H1 (cell line): Measurements from ENCODE around the gene LTN1. TPM values are rescaled to one million over a fixed set of nuclear protein-coding genes. Genes with fewer than 3 reads are reported as not detected.

ENCODE experiments used
- CTCF ChIA-PET: fragments of 300-600 bp; sonication (Branson Sonifier 250); formaldehyde crosslinking; loops from one replicate; lab custom pipeline; 2021; ENCODE audit not compliant: partially characterized antibody; lab: Charles Lee
- POLR2A ChIA-PET: fragments of 300-600 bp; sonication (Branson Sonifier 250); formaldehyde crosslinking; loops from one replicate; lab custom pipeline; 2021; ENCODE audit warnings: inconsistent platforms; ENCODE audit not compliant: partially characterized antibody; lab: Charles Lee
- DNase-seq, 2 experiments: peaks; one replicate each; pipeline versions ENCODE4 v3.0.0 to v3.0.0-alpha.2; 2010 to 2022; ENCODE audit warnings: low spot score in 2 of 2, low read depth in 1 of 2, mixed read lengths in 1 of 2
- FAIRE-seq: peaks from 2 replicates; lab custom pipeline; 2011; peaks lifted over from hg19 to GRCh38; lab: Jason Lieb, UNC
- H2AFZ ChIP-seq: 2 replicates; pipeline ENCODE4 v1.8.1; 2012; ENCODE audit warnings: low read length, inconsistent platforms
- H2AK5ac ChIP-seq: 2 replicates; pipeline ENCODE4 v1.6.1; 2013; ENCODE audit warnings: low read depth, low read length
- H2BK120ac ChIP-seq: replicated peaks from 2 replicates; pipeline ENCODE3; 2013; ENCODE audit warnings: low read depth, low read length, inconsistent platforms
- H2BK12ac ChIP-seq: 2 replicates; pipeline ENCODE4 v1.6.1; 2013; ENCODE audit warnings: low read depth, low read length
- H2BK15ac ChIP-seq: 2 replicates; pipeline ENCODE4 v1.6.1; 2013; ENCODE audit warnings: low read length
- H2BK20ac ChIP-seq: 2 replicates; pipeline ENCODE4 v1.6.1; 2013; ENCODE audit warnings: low read length
- H2BK5ac ChIP-seq: 2 replicates; pipeline ENCODE4 v1.6.1; 2013; ENCODE audit warnings: low read depth, low read length
- H3K14ac ChIP-seq: 2 replicates; pipeline ENCODE4 v1.6.1; 2013; ENCODE audit warnings: inconsistent platforms; ENCODE audit not compliant: insufficient read length
- H3K18ac ChIP-seq: 2 replicates; pipeline ENCODE4 v1.6.1; 2013; ENCODE audit warnings: low read length; ENCODE audit errors: extremely low read depth
- H3K23ac ChIP-seq: 2 replicates; pipeline ENCODE4 v1.6.1; 2013; ENCODE audit warnings: inconsistent platforms; ENCODE audit not compliant: insufficient read length
- H3K23me2 ChIP-seq: 2 replicates; pipeline ENCODE4 v1.6.1; 2013; ENCODE audit warnings: low read depth, low read length
- H3K27ac ChIP-seq: 2 replicates; pipeline ENCODE4 v1.6.1; 2011; ENCODE audit warnings: low read depth, low read length, inconsistent platforms
- H3K27me3 ChIP-seq, 4 experiments: replicated peaks in 1 of 4; 1 replicate in 1 of 4; 2 replicates in 3 of 4; pipeline versions ENCODE4 v1.6.1 to v1.8.1; 2011 to 2013; ENCODE audit warnings: low read length in 3 of 4, mild to moderate bottlenecking in 3 of 4, inconsistent platforms in 2 of 4, mixed read lengths in 2 of 4, moderate library complexity in 1 of 4; ENCODE audit not compliant: control insufficient read depth in 3 of 4, insufficient read depth in 3 of 4; ENCODE audit errors: extremely low read depth in 1 of 4
- H3K36me3 ChIP-seq, 4 experiments: 2 replicates each; pipeline versions ENCODE4 v1.6.1 to v1.8.1; 2011 to 2013; ENCODE audit warnings: mild to moderate bottlenecking in 4 of 4, low read length in 3 of 4, moderate library complexity in 2 of 4, control low read depth in 1 of 4, inconsistent platforms in 1 of 4; ENCODE audit not compliant: insufficient read depth in 4 of 4, control insufficient read depth in 2 of 4
- H3K4ac ChIP-seq: replicated peaks from 2 replicates; pipeline ENCODE3; 2013; ENCODE audit warnings: low read length, low read depth, mixed read lengths, inconsistent platforms; ENCODE audit not compliant: insufficient read length
- H3K4me1 ChIP-seq, 4 experiments: replicated peaks in 1 of 4; 1 replicate in 1 of 4; 2 replicates in 3 of 4; pipeline versions ENCODE4 v1.6.1 to v1.8.1; 2011 to 2013; ENCODE audit warnings: low read length in 3 of 4, inconsistent platforms in 2 of 4, mixed read lengths in 1 of 4; ENCODE audit not compliant: insufficient read depth in 4 of 4, control insufficient read depth in 3 of 4
- H3K4me2 ChIP-seq, 2 experiments: 2 replicates each; pipeline versions ENCODE4 v1.6.1 to v1.8.1; 2011 to 2013; ENCODE audit warnings: low read depth in 2 of 2, low read length in 2 of 2, control low read depth in 1 of 2, inconsistent platforms in 1 of 2, mild to moderate bottlenecking in 1 of 2; ENCODE audit not compliant: insufficient read depth in 1 of 2
- H3K4me3 ChIP-seq, 4 experiments: fragments of 200-600, 300-600 bp in 1 of 4; sonication (generic), shearing (Covaris generic), sonication (Bioruptor Twin) in 1 of 4; 2 replicates each; pipeline versions ENCODE4 v1.5.1 to v1.8.1; 2011 to 2016; ENCODE audit warnings: low read length in 4 of 4, low read depth in 3 of 4, control low read depth in 2 of 4, inconsistent platforms in 2 of 4, mild to moderate bottlenecking in 2 of 4, mixed read lengths in 1 of 4, moderate library complexity in 1 of 4; ENCODE audit not compliant: insufficient read depth in 2 of 4; ENCODE audit errors: extremely low read depth in 1 of 4
- H3K56ac ChIP-seq: replicated peaks from 2 replicates; pipeline ENCODE3; 2013; ENCODE audit warnings: low read depth, mild to moderate bottlenecking, mixed read lengths, low read length, inconsistent platforms; ENCODE audit not compliant: insufficient read length
- H3K79me1 ChIP-seq: 2 replicates; pipeline ENCODE4 v1.6.1; 2013; ENCODE audit warnings: low read depth, low read length, control low read depth
- H3K79me2 ChIP-seq, 2 experiments: 2 replicates each; pipeline versions ENCODE4 v1.6.1 to v1.8.1; 2012 to 2013; ENCODE audit warnings: low read length in 2 of 2, mild to moderate bottlenecking in 2 of 2, inconsistent platforms in 1 of 2; ENCODE audit not compliant: insufficient read depth in 2 of 2, control insufficient read depth in 1 of 2
- H3K9ac ChIP-seq, 4 experiments: replicated peaks in 1 of 4; 1 replicate in 1 of 4; 2 replicates in 3 of 4; pipeline versions ENCODE4 v1.6.1 to v1.8.1; 2011 to 2013; ENCODE audit warnings: low read depth in 3 of 4, low read length in 3 of 4, control low read depth in 2 of 4, mild to moderate bottlenecking in 2 of 4, moderate library complexity in 2 of 4, inconsistent platforms in 1 of 4; ENCODE audit errors: extremely low read depth in 1 of 4
- H3K9me3 ChIP-seq, 2 experiments: 2 replicates each; pipeline versions ENCODE4 v1.6.1 to v1.8.1; 2012 to 2013; ENCODE audit warnings: mild to moderate bottlenecking in 2 of 2, moderate library complexity in 2 of 2, control low read depth in 1 of 2, inconsistent platforms in 1 of 2, low read depth in 1 of 2, low read length in 1 of 2, mixed read lengths in 1 of 2; ENCODE audit not compliant: insufficient read depth in 2 of 2
- H4K20me1 ChIP-seq, 2 experiments: replicated peaks in 1 of 2; 2 replicates each; pipeline versions ENCODE3 to v1.8.1; 2011 to 2013; ENCODE audit warnings: inconsistent platforms in 2 of 2, low read length in 2 of 2, mild to moderate bottlenecking in 1 of 2; ENCODE audit not compliant: insufficient read depth in 2 of 2, control insufficient read depth in 1 of 2
- H4K5ac ChIP-seq: 2 replicates; pipeline ENCODE4 v1.6.1; 2013; ENCODE audit warnings: low read length, low read depth, mixed read lengths, inconsistent platforms; ENCODE audit not compliant: insufficient read length
- H4K8ac ChIP-seq: 2 replicates; pipeline ENCODE4 v1.8.0; 2013; ENCODE audit warnings: mild to moderate bottlenecking, moderate library complexity, low read length, inconsistent platforms; ENCODE audit not compliant: insufficient read depth; ENCODE audit errors: extremely low read depth
- H4K91ac ChIP-seq: replicated peaks from 2 replicates; pipeline ENCODE3; 2013; ENCODE audit warnings: low read length, mixed read lengths, inconsistent platforms; ENCODE audit not compliant: insufficient read length
- BCL11A ChIP-seq, 2 experiments: IDR thresholded peaks; one replicate each; pipeline ENCODE4 v1.6.1; 2011; ENCODE audit warnings: low read depth in 2 of 2, low read length in 2 of 2, mild to moderate bottlenecking in 2 of 2
- CBX8 ChIP-seq: fragments of 300-800, 300-1000 bp; sonication (generic); IDR thresholded peaks from 2 replicates; pipeline ENCODE4 v1.7.1; 2016; ENCODE audit warnings: low read depth, low read length, borderline replicate concordance
- CTBP2 ChIP-seq: IDR thresholded peaks from 2 replicates; pipeline ENCODE4 v1.7.0; 2011; ENCODE audit warnings: borderline replicate concordance, mild to moderate bottlenecking, moderate library complexity, mixed read lengths, low read length; ENCODE audit not compliant: insufficient read depth, insufficient read length
- GABPA ChIP-seq: IDR thresholded peaks from 2 replicates; pipeline ENCODE4 v1.6.1; 2011; ENCODE audit warnings: mild to moderate bottlenecking, low read length, moderate library complexity, borderline replicate concordance; ENCODE audit not compliant: insufficient read depth
- HDAC6 ChIP-seq: IDR thresholded peaks from one replicate; pipeline ENCODE4 v1.7.1; 2012; ENCODE audit warnings: low read depth, mild to moderate bottlenecking, inconsistent platforms, low read length, moderate library complexity
- RAD21 ChIP-seq, 2 experiments: IDR thresholded peaks in 1 of 2; conservative IDR thresholded peaks in 1 of 2; 2 replicates each; pipeline ENCODE4 v1.6.1; 2011; ENCODE audit warnings: low read depth in 2 of 2, low read length in 2 of 2, improper control_type of control experiment in 1 of 2, inconsistent platforms in 1 of 2, mild to moderate bottlenecking in 1 of 2, moderate library complexity in 1 of 2
- WGBS, 2 experiments: shearing (Covaris generic) in 1 of 2; methylation state at CpG; one replicate each; pipeline versions ENCODE4 v1.1.6 to v1.1.7; 2013 to 2015; ENCODE audit warnings: low lambda C conversion rate in 2 of 2, mixed read lengths in 2 of 2, inconsistent platforms in 1 of 2, low coverage in 1 of 2, missing lambda C conversion rate in 1 of 2; ENCODE audit not compliant: insufficient replicate concordance in 2 of 2, insufficient coverage in 1 of 2, insufficient read length in 1 of 2; ENCODE audit errors: extremely low coverage in 1 of 2, missing lambda C conversion rate in 1 of 2; 5-methylcytosine and 5-hydroxymethylcytosine counted together
- polyA plus RNA-seq, 7 experiments: library from polyadenylated mRNA; depleted of rRNA in 3 of 7; stranded (reverse) in 5 of 7; unstranded in 2 of 7; fragments of >200 nt in 5 of 7; fragments of 200-250 nt in 2 of 7; gene quantifications; 1 replicate in 5 of 7; 2 replicates in 1 of 7; 4 replicates in 1 of 7; pipeline versions ENCODE4 v1.2.1 to v1.2.3, GENCODE V29; 2011 to 2013; ENCODE audit warnings: missing spikeins in 2 of 7, mixed read lengths in 2 of 7
- total RNA-seq: library from RNA; stranded (reverse); fragmentation: NEBNext Ultra II Directional; extraction: Animal tissue kit (Norgen Biotek cat#: 25700); gene quantifications from 2 replicates; pipeline ENCODE4 v1.2.1, GENCODE V29; 2021
- TF ChIP-seq, protein P1 (sequence below): IDR thresholded peaks from 2 replicates; pipeline ENCODE4 v1.6.1; 2011; ENCODE audit warnings: low read length, improper control_type of control experiment

LTN1 gene
- total and polyA plus RNA-seq, 2 of the 8 experiments (the other 6 are each of a cell fraction or from before 2014, with no cell fraction given), result 3.2 to 23.5 TPM

DNA sequence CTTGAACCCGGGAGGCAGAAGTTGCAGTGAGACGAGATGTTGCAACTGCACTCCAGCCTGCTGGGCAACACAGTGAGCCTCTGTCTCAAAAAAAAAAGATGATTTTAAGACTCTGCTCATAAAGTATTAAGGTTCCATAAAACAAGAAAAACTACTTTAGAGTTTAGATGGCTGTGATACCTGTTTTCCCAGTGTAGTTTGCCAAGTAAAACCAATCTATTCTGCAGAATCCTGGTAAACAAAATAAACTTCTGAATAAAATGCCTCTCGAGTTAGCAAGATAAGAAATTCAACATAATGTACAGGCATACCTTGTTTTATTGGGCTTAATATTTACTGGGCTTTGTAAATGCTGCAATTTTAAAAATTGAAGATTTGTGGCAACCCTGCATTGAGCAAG lies 30.8 kb downstream of the LTN1 start:
- CTCF ChIA-PET, result interaction anchor here (0.7 kb wide), 1 partner anchor 1508 kb away, joined by 3 read pairs; no protein-coding TSS in a partner anchor

More for the DNA sequence above, 30.8 kb downstream of the LTN1 start:
- no peak overlapping the region for H2AFZ ChIP-seq
- no peak overlapping the region for H3K14ac ChIP-seq
- H2BK20ac ChIP-seq, result no peak overlapping the region
- 93% methylated on average over 3 of the region's 3 CpGs; no CpG with 5 or more reads in 1 of the 2 experiments for WGBS, 2 experiments
- H2BK5ac ChIP-seq, result no peak overlapping the region
- H3K4me3 ChIP-seq, result no peak overlapping the region
- H3K4me2 ChIP-seq, result no peak overlapping the region
- H3K4ac ChIP-seq, result no peak overlapping the region
- no peak overlapping the region for H3K27ac ChIP-seq
- no peaks in the 10 kb centered on the region for H3K4me1 ChIP-seq
- H3K79me2 ChIP-seq, result no peaks in the 10 kb centered on the region
- FAIRE-seq (no peak), DNase-seq (no peak)
- no peak overlapping the region for H3K9ac ChIP-seq
- H4K91ac ChIP-seq, result no peak overlapping the region
- no peak overlapping the region for H3K18ac ChIP-seq
- H3K23ac ChIP-seq, result no peak overlapping the region
- no peaks in the 10 kb centered on the region for H3K9me3 ChIP-seq
- H3K36me3 ChIP-seq, result peaks cover 5 to 32% (median 11%) of the 10 kb centered on the region in 4 experiments; a peak in 6 of 8 replicates
- no peak overlapping the region for H2BK120ac ChIP-seq
- H2BK12ac ChIP-seq, result no peak overlapping the region
- H4K8ac ChIP-seq, result no peak overlapping the region
- no peak overlapping the region for H3K56ac ChIP-seq
- no peaks in the 10 kb centered on the region for H3K79me1 ChIP-seq
- H2AK5ac ChIP-seq, result no peak overlapping the region
- POLR2A ChIA-PET, result interaction anchor here (0.6 kb wide), 1 partner anchor 13 kb away, joined by 3 read pairs; no protein-coding TSS in a partner anchor
- TF ChIP-seq RAD21 (IDR thresholded peaks at IDR 0.05 in 1 of 2, conservative IDR thresholded peaks at IDR 0.05 in 1 of 2; ENCODE audit: low read depth in 2 of 2, low read length in 2 of 2), result no peak
- TF ChIP-seq CBX8, result no peak
- no peak for TF ChIP-seq BCL11A (IDR thresholded peaks at IDR 0.05; ENCODE audit: low read depth in 2 of 2, low read length in 2 of 2)
- no peak for TF ChIP-seq GABPA
- TF ChIP-seq CTBP2, result no peak
- TF ChIP-seq, protein P1, sequence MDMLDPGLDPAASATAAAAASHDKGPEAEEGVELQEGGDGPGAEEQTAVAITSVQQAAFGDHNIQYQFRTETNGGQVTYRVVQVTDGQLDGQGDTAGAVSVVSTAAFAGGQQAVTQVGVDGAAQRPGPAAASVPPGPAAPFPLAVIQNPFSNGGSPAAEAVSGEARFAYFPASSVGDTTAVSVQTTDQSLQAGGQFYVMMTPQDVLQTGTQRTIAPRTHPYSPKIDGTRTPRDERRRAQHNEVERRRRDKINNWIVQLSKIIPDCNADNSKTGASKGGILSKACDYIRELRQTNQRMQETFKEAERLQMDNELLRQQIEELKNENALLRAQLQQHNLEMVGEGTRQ, result no peak
- TF ChIP-seq HDAC6, result no peak
- H3K23me2 ChIP-seq, result no peaks in the 10 kb centered on the region
- H4K5ac ChIP-seq, result no peak overlapping the region
- no peaks in the 10 kb centered on the region for H4K20me1 ChIP-seq
- H3K27me3 ChIP-seq, result no peaks in the 10 kb centered on the region
- no peak overlapping the region for H2BK15ac ChIP-seq
